Stimulated activated CD4-positive, alpha-beta T cell treated with anti-CD3 and anti-CD28 coated beads, TNF-alpha, amount 100 ng/mL, for 4 hours (primary cell): ENCODE results near the gene COL27A1.

ENCODE experiments used
- DNase-seq, 3 experiments: peaks; one replicate each; pipeline ENCODE4 v3.0.0-alpha.2; 2020; ENCODE audit warnings: low read depth in 3 of 3

Gene COL27A1

GRCh38 chr9:114272739-114273431, 117.5 kb downstream of the COL27A1 start:
- no peak for DNase-seq

- DNase-seq = no peak
Measured at GRCh38 chr9:114273461-114273881, 118.1 kb downstream of the COL27A1 start.

- no peak for DNase-seq
Measured at GRCh38 chr9:114274217-114274616, 118.9 kb downstream of the COL27A1 start.

GRCh38 chr9:114275246-114276004, 120.1 kb downstream of the COL27A1 start:
- DNase-seq = no peak

- DNase-seq = no peak
Measured at GRCh38 chr9:114276908-114277821, 121.8 kb downstream of the COL27A1 start.

- no peak for DNase-seq
Measured at GRCh38 chr9:114278356-114278755, 123.0 kb downstream of the COL27A1 start.

- DNase-seq = no peak
Measured at GRCh38 chr9:114278881-114279570, 123.7 kb downstream of the COL27A1 start.

GRCh38 chr9:114279693-114280092, 124.4 kb downstream of the COL27A1 start:
- DNase-seq = no peak

GRCh38 chr9:114280636-114281472, 125.5 kb downstream of the COL27A1 start:
- DNase-seq = no peak

GRCh38 chr9:114281473-114282103, 126.3 kb downstream of the COL27A1 start:
- DNase-seq = no peak

GRCh38 chr9:114282104-114282485, 126.8 kb downstream of the COL27A1 start:
- DNase-seq = no peak

GRCh38 chr9:114282507-114282906, 127.2 kb downstream of the COL27A1 start:
- no peak for DNase-seq

- DNase-seq = no peak
Measured at GRCh38 chr9:114282926-114283325, 127.6 kb downstream of the COL27A1 start.

GRCh38 chr9:114283551-114284111, 128.3 kb downstream of the COL27A1 start:
- no peak for DNase-seq

- DNase-seq = no peak
Measured at GRCh38 chr9:114284316-114285060, 129.2 kb downstream of the COL27A1 start.

GRCh38 chr9:114285166-114285867, 130.0 kb downstream of the COL27A1 start:
- DNase-seq = no peak

- no peak for DNase-seq
Measured at GRCh38 chr9:114286146-114286679, 130.9 kb downstream of the COL27A1 start.
